Panc1 (cell line): Measurements from ENCODE around the gene TOP3A.

Experiments used
- CTCF ChIP-seq: fragments of 450-650 bp; IDR thresholded peaks from 2 replicates; pipeline ENCODE4 v1.5.1; 2017; ENCODE audit warnings: mild to moderate bottlenecking
- POLR2AphosphoS5 ChIP-seq: IDR thresholded peaks from 2 replicates; pipeline ENCODE4 v1.6.1; 2012; ENCODE audit warnings: mild to moderate bottlenecking, low read depth, low read length, moderate library complexity
- REST ChIP-seq, 2 experiments: IDR thresholded peaks; 2 replicates each; pipeline ENCODE4 v1.6.1; 2011 to 2012; ENCODE audit warnings: low read depth in 2 of 2, control low read depth in 1 of 2, low read length in 1 of 2, mild to moderate bottlenecking in 1 of 2, moderate library complexity in 1 of 2; ENCODE audit not compliant: insufficient read depth in 1 of 2
- SIN3A ChIP-seq: IDR thresholded peaks from 2 replicates; pipeline ENCODE4 v1.6.1; 2012; ENCODE audit warnings: low read depth, mild to moderate bottlenecking, low read length, moderate library complexity, borderline replicate concordance; ENCODE audit not compliant: insufficient read depth
- TCF7L2 ChIP-seq: IDR thresholded peaks from 2 replicates; pipeline ENCODE4 v1.6.1; 2011; ENCODE audit warnings: mild to moderate bottlenecking, low read depth, low read length, inconsistent platforms

- no peak for TF ChIP-seq CTCF
- no peak for TF ChIP-seq SIN3A
- TF ChIP-seq POLR2AphosphoS5 = no peak
- no peak for TF ChIP-seq REST (IDR thresholded peaks at IDR 0.05; ENCODE audit: insufficient read depth in 1 of 2, low read depth in 2 of 2, low read length in 1 of 2)
- no peak for TF ChIP-seq TCF7L2
These were observed 53.1 kb downstream of the TOP3A start for GRCh38 chr17:18261659-18262058.
